Endothelial cell of umbilical vein (primary cell): ENCODE data around the gene LMF2. TPM values are rescaled to one million over a fixed set of nuclear protein-coding genes. Genes with fewer than 3 reads are reported as not detected.

Source experiments
- BruUV-seq: library from RNA; stranded (reverse); fragments of 400-500 nt; replicated peaks from 2 replicates; lab custom pipeline; 2021; lab: Mats Ljungman, UMichigan
- CTCF ChIA-PET: fragments of 300-600, 350-600 bp; sonication (Branson Sonifier 250); formaldehyde crosslinking; loops from one replicate; lab custom pipeline; 2021; ENCODE audit warnings: antibody characterized with exemption, inconsistent platforms; lab: Charles Lee
- POLR2A ChIA-PET: fragments of 300-600, 350-600 bp; sonication (Branson Sonifier 250); formaldehyde crosslinking; loops from one replicate; lab custom pipeline; 2021; ENCODE audit warnings: antibody characterized with exemption, inconsistent platforms; lab: Charles Lee
- DNase-seq: peaks from one replicate; pipeline ENCODE4 v3.0.0-alpha.2; 2011; ENCODE audit warnings: low read depth, low spot score
- FAIRE-seq: peaks from 2 replicates; lab custom pipeline; 2011; peaks lifted over from hg19 to GRCh38; lab: Jason Lieb, UNC
- H2AFZ ChIP-seq: 2 replicates; pipeline ENCODE4 v1.6.0; 2012; ENCODE audit warnings: low read depth, low read length, control low read depth, inconsistent platforms
- H3K27ac ChIP-seq: 2 replicates; pipeline ENCODE4 v1.5.1; 2011; ENCODE audit warnings: low read depth, mild to moderate bottlenecking, control low read depth, low read length, moderate library complexity; ENCODE audit not compliant: insufficient read depth
- H3K27me3 ChIP-seq, 2 experiments: 2 replicates each; pipeline versions ENCODE4 v1.6.0 to v1.6.1; 2011; ENCODE audit warnings: low read length in 2 of 2, mixed read lengths in 1 of 2; ENCODE audit not compliant: control insufficient read depth in 2 of 2, insufficient read depth in 2 of 2
- H3K36me3 ChIP-seq, 2 experiments: 2 replicates in 1 of 2; 3 replicates in 1 of 2; pipeline ENCODE4 v1.5.1; 2011; ENCODE audit warnings: low read length in 2 of 2, mild to moderate bottlenecking in 1 of 2, moderate library complexity in 1 of 2; ENCODE audit not compliant: control insufficient read depth in 2 of 2, insufficient read depth in 2 of 2; ENCODE audit errors: extremely low read depth in 1 of 2
- H3K4me1 ChIP-seq: 3 replicates; pipeline ENCODE4 v1.5.1; 2011; ENCODE audit warnings: mild to moderate bottlenecking, low read length; ENCODE audit not compliant: control insufficient read depth, insufficient read depth; ENCODE audit errors: extremely low read depth
- H3K4me2 ChIP-seq: 2 replicates; pipeline ENCODE4 v1.6.1; 2011; ENCODE audit warnings: low read length, control low read depth, mixed read lengths; ENCODE audit not compliant: insufficient read depth
- H3K4me3 ChIP-seq, 3 experiments: fragments of 200-600 bp in 1 of 3; sonication (generic), shearing (Covaris generic) in 1 of 3; replicated peaks in 1 of 3; 2 replicates each; pipeline ENCODE4 v1.5.1; 2011 to 2016; ENCODE audit warnings: control low read depth in 3 of 3, low read length in 3 of 3, mild to moderate bottlenecking in 2 of 3, inconsistent platforms in 1 of 3, low read depth in 1 of 3, moderate library complexity in 1 of 3; ENCODE audit not compliant: insufficient read depth in 1 of 3
- H3K79me2 ChIP-seq: 2 replicates; pipeline ENCODE4 v1.6.0; 2012; ENCODE audit warnings: low read length, inconsistent platforms; ENCODE audit not compliant: control insufficient read depth, insufficient read depth
- H3K9ac ChIP-seq: replicated peaks from 2 replicates; pipeline ENCODE3; 2011; ENCODE audit warnings: low read length, control low read depth; ENCODE audit not compliant: insufficient read depth; ENCODE audit errors: extremely low read depth
- H3K9me1 ChIP-seq: replicated peaks from 3 replicates; pipeline ENCODE4 v1.6.0; 2011; ENCODE audit warnings: mild to moderate bottlenecking, low read length; ENCODE audit not compliant: control insufficient read depth, insufficient read depth; ENCODE audit errors: extremely low read depth
- H3K9me3 ChIP-seq: replicated peaks from 2 replicates; pipeline ENCODE4 v1.5.1; 2012; ENCODE audit warnings: low read length, inconsistent platforms; ENCODE audit not compliant: control insufficient read depth, insufficient read depth
- H4K20me1 ChIP-seq: replicated peaks from 2 replicates; pipeline ENCODE3; 2011; ENCODE audit warnings: mild to moderate bottlenecking, low read length; ENCODE audit not compliant: control insufficient read depth, insufficient read depth; ENCODE audit errors: extremely low read depth
- CTCF ChIP-seq, 2 donors: IDR thresholded peaks; 1 replicate in 1 of 2; 2 replicates in 1 of 2; pipeline ENCODE4 v1.5.1; 2011; ENCODE audit warnings: low read length in 2 of 2, mild to moderate bottlenecking in 2 of 2, moderate library complexity in 2 of 2, control low read depth in 1 of 2, inconsistent platforms in 1 of 2, low read depth in 1 of 2; ENCODE audit not compliant: insufficient read depth in 1 of 2; ENCODE audit errors: extremely low read depth in 1 of 2
- EZH2 ChIP-seq: IDR thresholded peaks from 2 replicates; pipeline ENCODE4 v1.6.1; 2012; ENCODE audit warnings: borderline replicate concordance, low read depth, mild to moderate bottlenecking, moderate library complexity, low read length, inconsistent platforms; ENCODE audit not compliant: severe bottlenecking
- FOS ChIP-seq: IDR thresholded peaks from 2 replicates; pipeline ENCODE4 v1.6.1; 2011; ENCODE audit warnings: mild to moderate bottlenecking, low read length, moderate library complexity, borderline replicate concordance; ENCODE audit not compliant: insufficient read depth
- GATA2 ChIP-seq: IDR thresholded peaks from 2 replicates; pipeline ENCODE4 v1.7.0; 2011; ENCODE audit warnings: low read depth, mild to moderate bottlenecking, moderate library complexity, mixed read lengths, low read length; ENCODE audit not compliant: insufficient read length, insufficient read depth
- JUN ChIP-seq: IDR thresholded peaks from 2 replicates; pipeline ENCODE4 v1.6.1; 2011; ENCODE audit warnings: borderline replicate concordance, low read depth; ENCODE audit not compliant: insufficient read length, insufficient read depth
- MAX ChIP-seq: IDR thresholded peaks from 2 replicates; pipeline ENCODE4 v1.6.1; 2011; ENCODE audit not compliant: insufficient read depth, insufficient read length
- MYC ChIP-seq: IDR thresholded peaks from one replicate; pipeline ENCODE4 v1.6.1; 2011; ENCODE audit warnings: mild to moderate bottlenecking, low read depth, low read length
- POLR2A ChIP-seq: IDR thresholded peaks from 2 replicates; pipeline ENCODE4 v1.6.1; 2012; ENCODE audit warnings: low read depth, mild to moderate bottlenecking, control low read depth, low read length
- POLR2AphosphoS5 ChIP-seq: IDR thresholded peaks from 2 replicates; pipeline ENCODE4 v1.6.1; 2012; ENCODE audit warnings: low read depth, mild to moderate bottlenecking, control low read depth, low read length, moderate library complexity; ENCODE audit not compliant: insufficient read depth
- dilution Hi-C: fragments of 300-500 bp; cut with MboI; formaldehyde crosslinking; loops from one replicate; pipeline ENCODE4 v1.15.0; 2019; ENCODE audit warnings: low sequenced_read_pairs; ENCODE audit not compliant: extremely low pct_ligation_motif_present
- intact Hi-C: fragments of 100-400 bp; cut with micrococcal nuclease; formaldehyde crosslinking; loops from one replicate; pipeline ENCODE4 v1.10.0; 2022
- polyA plus RNA-seq, 4 experiments: library from polyadenylated mRNA; depleted of rRNA in 3 of 4; stranded (reverse) in 3 of 4; unstranded in 1 of 4; fragments of >200 nt; gene quantifications; 2 replicates each; pipeline versions ENCODE4 v1.2.1 to v1.2.3, GENCODE V29; 2011 to 2012; ENCODE audit warnings: missing spikeins in 1 of 4
- total RNA-seq: library from RNA; stranded (reverse); gene quantifications from 2 replicates; pipeline ENCODE4 v1.2.3, GENCODE V29; 2021

LMF2 gene
- total and polyA plus RNA-seq, 2 donors (not counting 3 experiments of a cell fraction or from before 2014, with no cell fraction given), result 89.7 to 112 TPM

- no peak overlapping the region for H3K4me2 ChIP-seq
- DNase-seq, result no peak
- no peaks in the 10 kb centered on the region for H4K20me1 ChIP-seq
- intact Hi-C loops (no loop called here), dilution Hi-C loops (no loop called here)
- peaks cover 30% of the 10 kb centered on the region for H3K4me1 ChIP-seq
- peaks cover 3 to 13% of the 10 kb centered on the region in 2 experiments for H3K27me3 ChIP-seq
- no peak overlapping the region for H3K4me3 ChIP-seq
- H3K27ac ChIP-seq, result no peak overlapping the region
- CTCF ChIA-PET, result interaction anchor here (0.7 to 1.5 kb wide), 3 partner anchors 13 to 34 kb away, joined by 3 read pairs; partner anchors contain the start of genes LMF2, NCAPH2 and SYCE3
- H3K9me3 ChIP-seq, result no peaks in the 10 kb centered on the region
- no TSS peak for BruUV-seq
- H2AFZ ChIP-seq, result no peak overlapping the region
- H3K36me3 ChIP-seq, result peaks cover 0 to 7% of the 10 kb centered on the region in 2 experiments
- no peak for TF ChIP-seq FOS
- TF ChIP-seq MYC, result no peak
- no peak for TF ChIP-seq JUN
- TF ChIP-seq CTCF (IDR thresholded peaks at IDR 0.05; ENCODE audit: extremely low read depth in 1 of 2, insufficient read depth in 1 of 2, low read depth in 1 of 2, low read length in 2 of 2), result no peak
- no peak for TF ChIP-seq MAX
- no peak for TF ChIP-seq POLR2AphosphoS5
- no peak for TF ChIP-seq GATA2
- TF ChIP-seq EZH2, result no peak
- TF ChIP-seq POLR2A, result no peak
- no peaks in the 10 kb centered on the region for H3K9me1 ChIP-seq
- peaks cover 10% of the 10 kb centered on the region for H3K79me2 ChIP-seq
- POLR2A ChIA-PET, result no interaction called here
- no peak overlapping the region for H3K9ac ChIP-seq
- FAIRE-seq, result no peak
Observed at GRCh38 chr22:50527921-50528681, 20.6 kb upstream of the LMF2 start.
